ENCODE measurements around the gene CPA3. TPM values are rescaled to one million over a fixed set of nuclear protein-coding genes. Genes with fewer than 3 reads are reported as not detected.
A peak's percentile ranks its signal among the peaks of the same experiment; 100 is the strongest.

The CPA3 gene
- total RNA-seq, 1 donor from 2014 or later: not detected

GRCh38 chr3:148943506-148944205, 78.6 kb downstream of the CPA3 start:
- Histone ChIP-seq H3K9ac (ENCODE audit: low read length) (no peak overlapping the region), H3K9me3 (ENCODE audit: insufficient read depth, low read depth, low read length) (no peaks in the 10 kb centered on the region), H3K79me2 (ENCODE audit: insufficient read depth, low read length) (no peaks in the 10 kb centered on the region), H3K36me3 (ENCODE audit: insufficient read depth, low read length) (no peaks in the 10 kb centered on the region), H2AFZ (ENCODE audit: low read depth, low read length) (no peak overlapping the region), H3K27ac (ENCODE audit: low read depth, low read length) (no peak overlapping the region), H4K20me1 (ENCODE audit: insufficient read depth, low read length) (no peaks in the 10 kb centered on the region), H3K27me3 (ENCODE audit: insufficient read depth, low read length) (no peaks in the 10 kb centered on the region), H3K4me1 (ENCODE audit: insufficient read depth, low read length) (peaks cover 6% of the 10 kb centered on the region), H3K4me2 (ENCODE audit: low read length) (peak overlapping the region; percentile 7), H3K4me3 (ENCODE audit: insufficient read depth, low read depth, low read length) (no peak overlapping the region)
- H3K4me1 Mint-ChIP-seq (ENCODE audit: low read depth, unreplicated experiment): no peaks in the 10 kb centered on the region
- no peak overlapping the region for H3K4me3 Mint-ChIP-seq (ENCODE audit: unreplicated experiment)
- DNase-seq (ENCODE audit: low read depth) (peak; percentile 74), FAIRE-seq (peak; percentile 96)
- H3K27me3 Mint-ChIP-seq (ENCODE audit: low read depth, unreplicated experiment): peaks cover 12% of the 10 kb centered on the region
- H3K27ac Mint-ChIP-seq (ENCODE audit: unreplicated experiment): no peak overlapping the region
- TF ChIP-seq, protein P1, sequence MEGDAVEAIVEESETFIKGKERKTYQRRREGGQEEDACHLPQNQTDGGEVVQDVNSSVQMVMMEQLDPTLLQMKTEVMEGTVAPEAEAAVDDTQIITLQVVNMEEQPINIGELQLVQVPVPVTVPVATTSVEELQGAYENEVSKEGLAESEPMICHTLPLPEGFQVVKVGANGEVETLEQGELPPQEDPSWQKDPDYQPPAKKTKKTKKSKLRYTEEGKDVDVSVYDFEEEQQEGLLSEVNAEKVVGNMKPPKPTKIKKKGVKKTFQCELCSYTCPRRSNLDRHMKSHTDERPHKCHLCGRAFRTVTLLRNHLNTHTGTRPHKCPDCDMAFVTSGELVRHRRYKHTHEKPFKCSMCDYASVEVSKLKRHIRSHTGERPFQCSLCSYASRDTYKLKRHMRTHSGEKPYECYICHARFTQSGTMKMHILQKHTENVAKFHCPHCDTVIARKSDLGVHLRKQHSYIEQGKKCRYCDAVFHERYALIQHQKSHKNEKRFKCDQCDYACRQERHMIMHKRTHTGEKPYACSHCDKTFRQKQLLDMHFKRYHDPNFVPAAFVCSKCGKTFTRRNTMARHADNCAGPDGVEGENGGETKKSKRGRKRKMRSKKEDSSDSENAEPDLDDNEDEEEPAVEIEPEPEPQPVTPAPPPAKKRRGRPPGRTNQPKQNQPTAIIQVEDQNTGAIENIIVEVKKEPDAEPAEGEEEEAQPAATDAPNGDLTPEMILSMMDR (IDR thresholded peaks at IDR 0.05; ENCODE audit: insufficient read depth, low read depth, low read length): peak; percentile 92
- no peak for TF ChIP-seq EZH2 (IDR thresholded peaks at IDR 0.05; ENCODE audit: insufficient read depth, low read length)
- H3K9me3 Mint-ChIP-seq (ENCODE audit: unreplicated experiment): peaks cover 2% of the 10 kb centered on the region
- H3K36me3 Mint-ChIP-seq (ENCODE audit: low read depth, unreplicated experiment): no peaks in the 10 kb centered on the region

DNA sequence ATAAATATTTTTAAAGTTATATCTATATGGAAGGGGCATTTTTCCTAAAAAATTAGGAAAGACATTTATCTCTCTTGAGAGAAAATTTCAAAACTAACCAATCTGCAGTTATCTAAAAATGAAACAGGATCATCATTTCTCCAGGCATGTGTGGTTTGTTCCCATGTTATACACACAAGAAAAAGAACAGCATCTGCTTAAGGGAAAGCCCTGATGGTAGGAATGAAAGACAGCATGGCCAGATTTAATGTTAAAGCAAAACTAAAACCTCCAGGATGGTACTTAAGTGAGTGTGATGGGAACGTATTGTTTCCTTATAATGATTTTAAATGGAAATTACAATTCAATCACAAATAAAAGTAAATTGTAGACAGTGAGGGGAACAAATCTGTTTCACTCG, 80.0 kb downstream of the CPA3 start:
- H3K4me3 ChIP-seq (ENCODE audit: insufficient read depth, low read depth, low read length): no peak overlapping the region
- no peaks in the 10 kb centered on the region for H4K20me1 ChIP-seq (ENCODE audit: insufficient read depth, low read length)
- Mint-ChIP-seq H3K36me3 (ENCODE audit: low read depth, unreplicated experiment) (no peaks in the 10 kb centered on the region), H3K27ac (ENCODE audit: unreplicated experiment) (no peak overlapping the region), H3K27me3 (ENCODE audit: low read depth, unreplicated experiment) (peaks cover 4% of the 10 kb centered on the region), H3K4me1 (ENCODE audit: low read depth, unreplicated experiment) (no peaks in the 10 kb centered on the region), H3K4me3 (ENCODE audit: unreplicated experiment) (no peak overlapping the region), H3K9me3 (ENCODE audit: unreplicated experiment) (peaks cover 2% of the 10 kb centered on the region)
- no peak overlapping the region for H2AFZ ChIP-seq (ENCODE audit: low read depth, low read length)
- H3K27me3 ChIP-seq (ENCODE audit: insufficient read depth, low read length): no peaks in the 10 kb centered on the region
- peaks cover 6% of the 10 kb centered on the region for H3K4me1 ChIP-seq (ENCODE audit: insufficient read depth, low read length)
- no peak overlapping the region for H3K4me2 ChIP-seq (ENCODE audit: low read length)
- H3K27ac ChIP-seq (ENCODE audit: low read depth, low read length): no peak overlapping the region
- DNase-seq (ENCODE audit: low read depth) (no peak), FAIRE-seq (no peak)
- no peak for TF ChIP-seq EZH2 (IDR thresholded peaks at IDR 0.05; ENCODE audit: insufficient read depth, low read length)
- TF ChIP-seq, protein P1 (IDR thresholded peaks at IDR 0.05; ENCODE audit: insufficient read depth, low read depth, low read length): no peak
- H3K9ac ChIP-seq (ENCODE audit: low read length): no peak overlapping the region
- no peaks in the 10 kb centered on the region for H3K79me2 ChIP-seq (ENCODE audit: insufficient read depth, low read length)
- no peaks in the 10 kb centered on the region for H3K9me3 ChIP-seq (ENCODE audit: insufficient read depth, low read depth, low read length)
- no peaks in the 10 kb centered on the region for H3K36me3 ChIP-seq (ENCODE audit: insufficient read depth, low read length)

Other genes with a start within 250 kb of the CPA3 start
- 0.61 and 0.91 TPM in 2 replicates for gene AGTR1, start 167.4 kb upstream of the CPA3 start, total RNA-seq
- not detected in 2 replicates for gene CPB1, start 37.5 kb upstream of the CPA3 start, total RNA-seq
- gene GYG1, start 126.2 kb downstream of the CPA3 start, total RNA-seq: 38.1 and 41.9 TPM in 2 replicates
- gene HLTF, start 221.2 kb downstream of the CPA3 start, total RNA-seq: 19.5 and 23.1 TPM in 2 replicates

Data from astrocyte (in vitro differentiated cells and primary cell).